Skeletal muscle satellite cell (primary cell): ENCODE results near the gene MRPL55.
A peak's percentile ranks its signal among the peaks of the same experiment; 100 is the strongest.
"Not testable (repeated sequence)": the region's sequence is repeated elsewhere in the genome, so short reads cannot be mapped to it uniquely, and the experiment has no call there.

Experiments used
- H3K27me3 ChIP-seq: 2 replicates; pipeline ENCODE4 v1.7.0; 2013; ENCODE audit warnings: low read length; ENCODE audit not compliant: control insufficient read depth, insufficient read depth
- H3K36me3 ChIP-seq: 2 replicates; pipeline ENCODE4 v1.7.0; 2013; ENCODE audit warnings: mild to moderate bottlenecking, control low read depth, low read length; ENCODE audit not compliant: insufficient read depth
- H3K4me1 ChIP-seq: 2 replicates; pipeline ENCODE4 v1.7.0; 2013; ENCODE audit warnings: low read length; ENCODE audit not compliant: control insufficient read depth, insufficient read depth
- H3K4me2 ChIP-seq: 2 replicates; pipeline ENCODE4 v1.7.0; 2013; ENCODE audit warnings: mild to moderate bottlenecking, low read length
- H3K4me3 ChIP-seq: 2 replicates; pipeline ENCODE4 v1.7.0; 2013; ENCODE audit warnings: low read length
- H3K9ac ChIP-seq: 2 replicates; pipeline ENCODE4 v1.7.0; 2013; ENCODE audit warnings: mild to moderate bottlenecking, low read depth, low read length, moderate library complexity
- H3K9me3 ChIP-seq: replicated peaks from 2 replicates; pipeline ENCODE4 v1.7.0; 2013; ENCODE audit warnings: mild to moderate bottlenecking, control low read depth, low read length

Gene MRPL55

GRCh38 chr1:228112617-228113016, 3.5 kb upstream of the MRPL55 start:
- no peak overlapping the region for H3K9ac ChIP-seq
- peaks cover 9% of the 10 kb centered on the region for H3K4me1 ChIP-seq
- no peak overlapping the region for H3K4me2 ChIP-seq
- H3K36me3 ChIP-seq: no peaks in the 10 kb centered on the region
- no peaks in the 10 kb centered on the region for H3K27me3 ChIP-seq
- no peaks in the 10 kb centered on the region for H3K9me3 ChIP-seq
- no peak overlapping the region for H3K4me3 ChIP-seq

- Histone ChIP-seq H3K36me3 (no peaks in the 10 kb centered on the region), H3K4me3 (no peak overlapping the region), H3K4me2 (no peak overlapping the region), H3K9me3 (no peaks in the 10 kb centered on the region), H3K27me3 (no peaks in the 10 kb centered on the region), H3K4me1 (peaks cover 9% of the 10 kb centered on the region), H3K9ac (no peak overlapping the region)
Observed at GRCh38 chr1:228112167-228112566, 3.1 kb upstream of the MRPL55 start.

DNA sequence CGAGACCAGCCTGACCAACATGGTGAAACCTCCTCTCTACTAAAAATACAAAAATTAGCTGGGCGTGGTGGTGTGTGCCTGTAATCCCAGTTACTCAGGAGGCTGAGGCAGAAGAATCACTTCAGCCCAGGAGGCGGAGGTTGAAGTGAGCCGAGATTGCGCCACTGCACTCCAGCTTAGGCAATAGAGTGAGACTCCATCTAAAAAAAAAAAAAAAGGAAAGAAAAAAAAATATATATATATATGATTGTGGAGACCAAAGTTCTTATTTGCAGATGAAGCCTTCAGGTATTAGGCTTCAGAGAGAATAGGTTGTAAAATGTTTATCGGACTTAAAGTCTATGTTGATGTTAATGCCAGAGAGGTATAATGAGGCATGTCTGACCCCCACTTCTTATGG, 2.2 kb upstream of the MRPL55 start:
- not testable (repeated sequence) for H3K9me3 ChIP-seq, H3K36me3 ChIP-seq, H3K4me1 ChIP-seq, H3K4me3 ChIP-seq, H3K4me2 ChIP-seq, H3K9ac ChIP-seq, H3K27me3 ChIP-seq

DNA sequence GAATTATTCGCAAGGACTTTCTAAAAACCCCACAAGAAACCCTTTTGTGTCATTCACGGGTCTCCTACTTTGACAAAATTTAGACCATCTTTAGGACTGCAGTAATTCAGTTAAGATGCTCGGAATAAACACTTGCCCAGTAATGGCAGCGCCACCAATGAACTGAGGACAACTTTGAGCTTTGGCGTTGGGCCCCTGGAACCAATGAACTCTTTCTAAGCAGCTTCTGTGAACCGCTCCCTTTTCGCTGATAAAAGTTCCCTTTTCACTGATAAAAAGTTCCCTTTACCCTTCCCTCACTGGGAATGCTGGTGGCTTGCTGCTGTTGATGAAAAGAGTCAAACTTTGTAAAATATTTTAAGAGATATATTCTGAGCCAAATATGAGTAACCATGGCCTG, 1.5 kb upstream of the MRPL55 start:
- H3K4me2 ChIP-seq: peak overlapping the region; percentile 97
- H3K9ac ChIP-seq: peak overlapping the region; percentile 96
- H3K36me3 ChIP-seq: peaks cover 7% of the 10 kb centered on the region
- H3K4me3 ChIP-seq: peak overlapping the region; percentile 99
- no peaks in the 10 kb centered on the region for H3K9me3 ChIP-seq
- H3K27me3 ChIP-seq: no peaks in the 10 kb centered on the region
- peaks cover 9% of the 10 kb centered on the region for H3K4me1 ChIP-seq

DNA sequence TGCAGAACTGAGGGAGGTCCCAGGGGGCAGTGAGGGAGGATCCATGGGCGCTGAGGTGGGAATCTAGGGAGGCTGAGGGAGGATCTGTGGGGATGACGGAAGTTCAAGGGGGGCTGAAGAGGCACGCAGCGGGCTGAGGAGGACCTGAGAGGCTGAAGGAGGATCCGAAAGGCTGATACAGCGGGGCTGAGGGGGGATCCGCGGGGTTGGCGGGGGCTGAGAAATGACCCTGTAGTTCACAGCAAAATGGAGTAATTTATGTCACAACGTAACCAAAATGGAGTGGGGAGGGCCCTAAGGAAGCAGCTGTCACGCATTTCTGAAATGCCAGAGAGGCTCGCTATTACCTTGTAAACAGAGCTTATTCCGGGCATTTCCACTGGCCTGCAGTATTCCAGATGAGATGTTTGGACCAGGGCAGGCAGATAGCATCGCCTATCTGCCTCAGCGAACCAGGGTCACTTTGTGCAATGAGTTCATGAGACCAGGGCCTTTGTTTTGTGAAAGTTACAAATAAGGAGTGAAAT, 926 bp upstream of the MRPL55 start:
- no peaks in the 10 kb centered on the region for H3K9me3 ChIP-seq

DNA sequence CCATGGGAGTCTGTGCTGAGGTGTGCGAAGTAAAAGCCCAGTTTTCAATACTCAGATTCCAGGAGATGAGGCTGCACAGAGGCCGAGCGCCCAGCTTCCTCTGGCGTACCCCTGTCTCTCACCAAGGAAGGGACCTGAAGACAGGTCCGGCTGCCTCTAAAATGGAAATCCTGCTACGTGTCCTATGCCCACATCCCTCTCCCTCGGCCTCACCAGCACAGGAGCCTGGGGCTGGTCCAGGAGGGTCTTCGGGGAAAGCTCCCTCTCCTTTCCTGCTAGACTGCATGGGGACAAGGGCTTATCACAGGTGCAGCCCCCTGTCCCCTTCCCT, 392 bp downstream of the MRPL55 start:
- peak overlapping the region; percentile 96 for H3K9ac ChIP-seq
- H3K4me3 ChIP-seq: peak overlapping the region; percentile 99
- no peaks in the 10 kb centered on the region for H3K9me3 ChIP-seq
- peaks cover 7% of the 10 kb centered on the region for H3K36me3 ChIP-seq
- H3K4me2 ChIP-seq: peak overlapping the region; percentile 97
- peaks cover 16% of the 10 kb centered on the region for H3K4me1 ChIP-seq
- no peaks in the 10 kb centered on the region for H3K27me3 ChIP-seq

More for the DNA sequence above, 926 bp upstream of the MRPL55 start:
- Histone ChIP-seq H3K9ac (peak overlapping the region; percentile 96), H3K4me3 (peak overlapping the region; percentile 99), H3K4me1 (peaks cover 9% of the 10 kb centered on the region), H3K4me2 (peak overlapping the region; percentile 97), H3K36me3 (peaks cover 7% of the 10 kb centered on the region), H3K27me3 (no peaks in the 10 kb centered on the region)

DNA sequence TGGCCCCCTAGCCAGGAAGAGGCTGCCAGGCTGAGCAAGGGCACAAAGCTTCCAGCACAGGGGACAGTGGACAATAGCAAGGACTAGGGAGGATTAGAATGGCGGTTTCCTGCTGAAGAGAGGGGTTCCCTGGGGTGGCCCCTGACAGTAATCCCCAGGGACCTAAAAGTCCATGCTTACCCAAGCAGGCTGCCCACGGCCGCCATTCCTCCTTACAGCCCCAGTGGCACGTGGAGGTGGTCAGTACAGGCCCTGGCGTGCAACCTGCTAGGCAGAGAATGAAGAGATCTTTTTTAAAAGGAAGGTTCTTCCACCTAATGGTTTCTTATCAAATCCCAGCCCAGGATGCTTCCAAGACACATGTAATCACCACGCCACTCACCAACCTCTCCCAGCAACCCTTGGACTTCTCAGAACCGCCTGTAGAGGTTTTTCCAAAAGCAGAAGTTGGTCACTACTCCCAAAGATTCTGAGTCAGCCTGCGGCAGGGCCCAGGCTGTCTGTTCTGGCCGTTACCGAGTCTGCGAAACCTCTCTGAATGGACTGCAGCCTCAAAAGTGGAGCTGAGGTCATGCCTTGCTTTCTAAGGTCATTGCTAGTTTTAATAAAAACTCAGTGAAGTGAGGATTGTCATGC, 926 bp downstream of the MRPL55 start:
- Histone ChIP-seq H3K27me3 (no peaks in the 10 kb centered on the region), H3K9me3 (no peaks in the 10 kb centered on the region), H3K4me1 (peaks cover 20% of the 10 kb centered on the region), H3K4me3 (peak overlapping the region; percentile 99), H3K36me3 (peaks cover 7% of the 10 kb centered on the region), H3K4me2 (peak overlapping the region; percentile 97), H3K9ac (peak overlapping the region; percentile 96)

DNA sequence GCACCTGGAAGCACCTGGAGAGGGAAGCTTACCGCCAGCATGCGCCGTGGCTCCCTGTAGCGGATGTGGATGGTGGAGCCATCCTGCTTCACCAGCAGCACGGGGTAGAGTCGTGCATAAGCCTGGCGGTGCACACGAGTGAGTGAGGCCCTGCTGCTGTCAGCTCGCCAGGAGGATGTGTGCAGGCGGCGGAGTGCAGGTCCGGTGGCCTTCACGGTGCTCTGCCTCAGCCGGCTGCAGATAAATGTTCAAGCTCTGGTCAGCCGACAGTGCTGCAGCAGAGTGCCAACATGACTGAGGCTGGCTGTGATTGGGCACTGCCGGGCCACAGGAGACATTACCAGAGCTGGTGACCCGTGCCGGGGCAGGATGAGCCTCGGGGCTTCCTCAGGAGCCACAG, 1.5 kb downstream of the MRPL55 start:
- Histone ChIP-seq H3K4me3 (no peak overlapping the region), H3K4me1 (peaks cover 20% of the 10 kb centered on the region), H3K9ac (no peak overlapping the region)

DNA sequence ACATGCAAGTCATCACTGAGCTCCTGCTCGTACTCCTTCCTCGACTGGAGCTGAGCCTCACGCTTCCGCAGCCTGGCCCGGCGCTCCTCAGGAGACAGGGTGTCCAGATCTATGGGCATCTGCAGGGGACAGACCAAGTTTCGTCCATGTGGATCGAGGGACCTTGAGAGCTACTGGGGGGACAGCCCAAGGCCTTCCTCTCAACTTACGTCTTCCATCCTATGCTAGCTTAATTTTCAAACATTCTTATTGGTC, 2.4 kb downstream of the MRPL55 start:
- Histone ChIP-seq H3K9me3 (no peaks in the 10 kb centered on the region), H3K4me3 (no peak overlapping the region), H3K36me3 (peaks cover 7% of the 10 kb centered on the region), H3K27me3 (no peaks in the 10 kb centered on the region), H3K4me1 (peaks cover 23% of the 10 kb centered on the region), H3K9ac (no peak overlapping the region), H3K4me2 (no peak overlapping the region)

More for the DNA sequence above, 1.5 kb downstream of the MRPL55 start:
- Histone ChIP-seq H3K9me3 (no peaks in the 10 kb centered on the region), H3K36me3 (peaks cover 7% of the 10 kb centered on the region), H3K27me3 (no peaks in the 10 kb centered on the region), H3K4me2 (peak overlapping the region; percentile 97)

GRCh38 chr1:228105996-228106799, 2.9 kb downstream of the MRPL55 start:
- peaks cover 25% of the 10 kb centered on the region for H3K4me1 ChIP-seq
- H3K36me3 ChIP-seq: peaks cover 7% of the 10 kb centered on the region
- H3K9ac ChIP-seq: no peak overlapping the region
- H3K4me2 ChIP-seq: no peak overlapping the region
- no peak overlapping the region for H3K4me3 ChIP-seq
- no peaks in the 10 kb centered on the region for H3K9me3 ChIP-seq
- H3K27me3 ChIP-seq: no peaks in the 10 kb centered on the region

DNA sequence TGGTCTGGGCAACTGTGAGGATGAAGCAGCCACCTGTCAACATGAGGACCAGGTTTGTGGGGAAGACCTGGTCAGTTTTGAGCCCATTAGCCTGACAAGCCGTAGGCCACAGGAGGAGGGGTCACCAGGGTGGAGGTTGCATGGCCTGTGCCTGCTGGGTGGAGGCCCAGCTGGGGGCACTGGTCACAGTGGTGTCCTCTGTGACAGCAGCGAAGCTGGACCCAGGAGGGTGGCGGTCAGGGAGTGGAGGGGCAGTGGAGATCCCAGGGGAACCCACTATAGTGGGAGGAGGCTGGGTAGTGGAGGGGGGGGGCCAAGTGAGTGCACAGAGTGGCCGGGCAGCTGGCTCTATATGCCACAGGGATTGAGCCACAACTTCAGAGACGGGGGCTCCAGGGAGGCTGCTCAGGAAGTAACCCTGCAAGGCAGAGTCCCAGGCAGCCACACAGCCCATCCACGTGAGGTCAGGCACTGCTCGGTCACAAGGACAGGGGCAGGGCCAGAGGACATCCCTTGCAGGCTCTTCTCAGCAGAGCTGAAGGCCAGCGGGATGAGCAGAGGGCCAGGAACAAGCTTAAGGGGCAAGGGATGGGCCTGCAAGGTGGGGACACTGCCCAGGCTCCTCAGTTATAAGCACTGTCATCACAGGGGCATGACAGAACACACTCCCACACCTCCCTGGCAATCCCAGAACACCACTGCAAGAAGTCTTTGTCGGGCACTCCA, 3.7 kb downstream of the MRPL55 start:
- H3K9ac ChIP-seq: no peak overlapping the region
- H3K4me2 ChIP-seq: no peak overlapping the region
- peaks cover 14% of the 10 kb centered on the region for H3K36me3 ChIP-seq
- no peaks in the 10 kb centered on the region for H3K9me3 ChIP-seq
- H3K4me1 ChIP-seq: peaks cover 25% of the 10 kb centered on the region
- no peaks in the 10 kb centered on the region for H3K27me3 ChIP-seq
- H3K4me3 ChIP-seq: no peak overlapping the region
